ENCODE data around the gene ALDH18A1.

GRCh38 chr10:95613330-95613729 lies 43.2 kb downstream of the ALDH18A1 start:
- no peak for TF ChIP-seq FOS (IDR thresholded peaks at IDR 0.05; ENCODE audit: borderline replicate concordance, insufficient read depth, low read length)
- TF ChIP-seq MAX (IDR thresholded peaks at IDR 0.05; ENCODE audit: insufficient read depth, insufficient read length), result no peak
- TF ChIP-seq MYC (IDR thresholded peaks at IDR 0.05; ENCODE audit: low read depth, low read length), result no peak
